ENCODE data around the gene MINDY3.
A peak's percentile ranks its signal among the peaks of the same experiment; 100 is the strongest.

The MINDY3 gene

DNA sequence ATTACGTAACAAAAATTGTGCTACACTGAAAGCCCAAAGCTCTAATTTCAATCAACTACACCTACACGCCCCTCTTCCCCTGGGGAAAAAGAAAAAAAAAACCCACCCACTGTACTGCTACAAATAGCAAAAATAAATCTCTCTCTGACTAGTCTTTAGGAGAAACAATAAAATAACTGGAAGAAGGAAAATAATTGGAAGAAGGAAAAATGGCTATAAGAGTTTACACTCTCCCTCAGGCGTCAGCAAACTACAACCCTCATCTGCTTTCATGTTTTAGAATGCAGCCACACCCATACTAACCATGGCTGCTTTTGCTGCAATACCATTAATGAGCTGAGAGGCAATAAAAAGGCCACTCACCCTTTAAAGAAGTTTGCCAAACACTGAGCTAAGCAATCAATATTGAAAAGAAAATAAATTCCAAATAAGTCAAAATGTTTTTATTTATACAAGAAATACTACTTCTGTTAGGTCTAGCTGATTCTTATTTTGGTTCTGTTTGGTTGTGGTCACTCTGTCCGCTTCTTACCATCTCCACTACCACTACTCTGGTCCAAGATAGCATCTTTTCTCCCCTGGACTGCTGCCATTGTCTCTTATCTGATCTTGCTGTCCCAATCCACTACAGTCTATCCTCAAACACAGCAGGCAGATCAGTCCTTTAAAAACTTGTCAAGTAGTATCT is 3.8 kb downstream of the MINDY3 start (continued):
- TF ChIP-seq ZBTB26 (tag by site-specific recombination; optimal IDR thresholded peaks at IDR 0.05) (no peak), TRIM28 (IDR thresholded peaks at IDR 0.05; ENCODE audit: borderline replicate concordance, low read length) (peak; percentile 48; the same call in 1 of the 2 replicates), BCL11A (tag by site-specific recombination; IDR thresholded peaks at IDR 0.05; ENCODE audit: low read depth) (peak; percentile 23; the same call in 1 of the 2 replicates), ZNF148 (tag by site-specific recombination; IDR thresholded peaks at IDR 0.05; ENCODE audit: borderline replicate concordance) (no peak), PRDM6 (tag by site-specific recombination; IDR thresholded peaks at IDR 0.05) (peak; percentile 100), KLF8 (tag by site-specific recombination; IDR thresholded peaks at IDR 0.05) (peak; percentile 58; the same call in 1 of the 2 replicates), ZNF596 (tag by site-specific recombination; IDR thresholded peaks at IDR 0.05) (0 out of 2 replicates have a peak, but pooled peaks have one; percentile 14), ZNF214 (tag by site-specific recombination; IDR thresholded peaks at IDR 0.05; ENCODE audit: borderline replicate concordance) (no peak), ZEB2 (tag by site-specific recombination; IDR thresholded peaks at IDR 0.05) (peak; percentile 55; the same call in 1 of the 2 replicates), ZNF600 (tag by site-specific recombination; IDR thresholded peaks at IDR 0.05) (no peak), ZBTB6 (tag by site-specific recombination; IDR thresholded peaks at IDR 0.05) (no peak), INSM2 (tag by site-specific recombination; IDR thresholded peaks at IDR 0.05) (peak; percentile 76; the same call in 1 of the 2 replicates), ZNF175 (tag by site-specific recombination; IDR thresholded peaks at IDR 0.05) (no peak), ZNF311 (tag by site-specific recombination; IDR thresholded peaks at IDR 0.05; ENCODE audit: borderline replicate concordance) (no peak), ZNF48 (tag by site-specific recombination; IDR thresholded peaks at IDR 0.05) (no peak), ZNF416 (tag by site-specific recombination; IDR thresholded peaks at IDR 0.05) (no peak), MEIS1 (CRISPR knock-in tag; IDR thresholded peaks at IDR 0.05; ENCODE audit: borderline replicate concordance) (no peak), ZNF664 (tag by site-specific recombination; IDR thresholded peaks at IDR 0.05) (peak; percentile 44; the same call in 1 of the 2 replicates), ZNF146 (tag by site-specific recombination; IDR thresholded peaks at IDR 0.05) (no peak), ZNF202 (tag by site-specific recombination; IDR thresholded peaks at IDR 0.05; ENCODE audit: borderline replicate concordance) (no peak), SALL2 (tag by site-specific recombination; IDR thresholded peaks at IDR 0.05; ENCODE audit: borderline replicate concordance) (no peak), ZNF354C (tag by site-specific recombination; IDR thresholded peaks at IDR 0.05; ENCODE audit: borderline replicate concordance, low read depth) (no peak), ZNF335 (tag by site-specific recombination; conservative IDR thresholded peaks at IDR 0.05) (peak; percentile 70), SETDB1 (IDR thresholded peaks at IDR 0.05; ENCODE audit: insufficient read length, low read length) (peak; percentile 43), MZF1 (tag by site-specific recombination; IDR thresholded peaks at IDR 0.05; ENCODE audit: borderline replicate concordance) (no peak), ZFP69B (tag by site-specific recombination; IDR thresholded peaks at IDR 0.05) (peak; percentile 44; the same call in 1 of the 2 replicates), ZNF629 (tag by site-specific recombination; IDR thresholded peaks at IDR 0.05) (peak; percentile 57)
- TF ChIP-seq, protein P1, sequence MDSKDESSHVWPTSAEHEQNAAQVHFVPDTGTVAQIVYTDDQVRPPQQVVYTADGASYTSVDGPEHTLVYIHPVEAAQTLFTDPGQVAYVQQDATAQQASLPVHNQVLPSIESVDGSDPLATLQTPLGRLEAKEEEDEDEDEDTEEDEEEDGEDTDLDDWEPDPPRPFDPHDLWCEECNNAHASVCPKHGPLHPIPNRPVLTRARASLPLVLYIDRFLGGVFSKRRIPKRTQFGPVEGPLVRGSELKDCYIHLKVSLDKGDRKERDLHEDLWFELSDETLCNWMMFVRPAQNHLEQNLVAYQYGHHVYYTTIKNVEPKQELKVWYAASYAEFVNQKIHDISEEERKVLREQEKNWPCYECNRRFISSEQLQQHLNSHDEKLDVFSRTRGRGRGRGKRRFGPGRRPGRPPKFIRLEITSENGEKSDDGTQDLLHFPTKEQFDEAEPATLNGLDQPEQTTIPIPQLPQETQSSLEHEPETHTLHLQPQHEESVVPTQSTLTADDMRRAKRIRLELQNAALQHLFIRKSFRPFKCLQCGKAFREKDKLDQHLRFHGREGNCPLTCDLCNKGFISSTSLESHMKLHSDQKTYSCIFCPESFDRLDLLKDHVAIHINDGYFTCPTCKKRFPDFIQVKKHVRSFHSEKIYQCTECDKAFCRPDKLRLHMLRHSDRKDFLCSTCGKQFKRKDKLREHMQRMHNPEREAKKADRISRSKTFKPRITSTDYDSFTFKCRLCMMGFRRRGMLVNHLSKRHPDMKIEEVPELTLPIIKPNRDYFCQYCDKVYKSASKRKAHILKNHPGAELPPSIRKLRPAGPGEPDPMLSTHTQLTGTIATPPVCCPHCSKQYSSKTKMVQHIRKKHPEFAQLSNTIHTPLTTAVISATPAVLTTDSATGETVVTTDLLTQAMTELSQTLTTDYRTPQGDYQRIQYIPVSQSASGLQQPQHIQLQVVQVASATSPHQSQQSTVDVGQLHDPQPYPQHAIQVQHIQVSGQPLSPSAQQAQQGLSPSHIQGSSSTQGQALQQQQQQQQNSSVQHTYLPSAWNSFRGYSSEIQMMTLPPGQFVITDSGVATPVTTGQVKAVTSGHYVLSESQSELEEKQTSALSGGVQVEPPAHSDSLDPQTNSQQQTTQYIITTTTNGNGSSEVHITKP (tag by site-specific recombination; IDR thresholded peaks at IDR 0.05): 0 out of 2 replicates have a peak, but pooled peaks have one; percentile 12

Measured in HEK293 (cell line).